Measurements from ENCODE around the gene ZBTB44. TPM values are rescaled to one million over a fixed set of nuclear protein-coding genes. Genes with fewer than 3 reads are reported as not detected.
A peak's percentile ranks its signal among the peaks of the same experiment; 100 is the strongest.

Gene ZBTB44
- total RNA-seq, 1 donor, result 41.5 TPM

DNA sequence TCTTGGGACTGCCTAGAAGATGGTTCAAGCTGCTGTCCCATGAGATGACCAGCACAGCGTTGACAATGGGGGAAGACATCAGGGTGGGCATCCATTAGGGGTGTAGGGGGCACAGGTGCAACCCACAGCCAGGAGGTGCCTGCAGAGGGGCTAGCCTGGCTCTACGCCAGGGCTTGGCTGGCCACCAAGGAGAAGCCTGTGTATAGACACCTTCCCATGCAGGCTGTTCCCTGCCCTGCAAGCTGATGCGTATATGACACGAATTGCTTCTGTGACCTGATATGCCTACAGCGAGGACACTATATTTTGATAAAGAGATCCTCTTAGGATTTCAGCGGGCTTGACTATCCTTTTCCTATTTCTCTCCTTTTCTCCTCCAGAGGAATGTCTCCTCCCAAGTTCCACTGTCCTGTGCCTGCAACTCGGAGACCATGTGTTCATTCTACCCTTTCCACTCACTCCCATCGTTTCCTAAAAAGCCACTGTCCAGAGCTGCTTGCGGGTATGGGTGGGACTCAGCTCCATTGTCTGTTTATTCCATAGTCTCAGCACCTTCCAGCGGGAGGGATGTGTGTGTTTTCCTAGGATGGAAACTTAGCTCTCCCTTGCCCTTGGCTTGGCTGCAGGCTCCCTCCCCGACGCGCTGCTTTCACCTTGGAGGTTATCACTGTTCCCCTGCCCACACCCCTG, 99.0 kb downstream of the ZBTB44 start:
- DNase-seq (ENCODE audit: low read depth), result no peak
- H3K4me3 ChIP-seq (ENCODE audit: low read depth, low read length), result no peak overlapping the region
- TF ChIP-seq, protein P1, sequence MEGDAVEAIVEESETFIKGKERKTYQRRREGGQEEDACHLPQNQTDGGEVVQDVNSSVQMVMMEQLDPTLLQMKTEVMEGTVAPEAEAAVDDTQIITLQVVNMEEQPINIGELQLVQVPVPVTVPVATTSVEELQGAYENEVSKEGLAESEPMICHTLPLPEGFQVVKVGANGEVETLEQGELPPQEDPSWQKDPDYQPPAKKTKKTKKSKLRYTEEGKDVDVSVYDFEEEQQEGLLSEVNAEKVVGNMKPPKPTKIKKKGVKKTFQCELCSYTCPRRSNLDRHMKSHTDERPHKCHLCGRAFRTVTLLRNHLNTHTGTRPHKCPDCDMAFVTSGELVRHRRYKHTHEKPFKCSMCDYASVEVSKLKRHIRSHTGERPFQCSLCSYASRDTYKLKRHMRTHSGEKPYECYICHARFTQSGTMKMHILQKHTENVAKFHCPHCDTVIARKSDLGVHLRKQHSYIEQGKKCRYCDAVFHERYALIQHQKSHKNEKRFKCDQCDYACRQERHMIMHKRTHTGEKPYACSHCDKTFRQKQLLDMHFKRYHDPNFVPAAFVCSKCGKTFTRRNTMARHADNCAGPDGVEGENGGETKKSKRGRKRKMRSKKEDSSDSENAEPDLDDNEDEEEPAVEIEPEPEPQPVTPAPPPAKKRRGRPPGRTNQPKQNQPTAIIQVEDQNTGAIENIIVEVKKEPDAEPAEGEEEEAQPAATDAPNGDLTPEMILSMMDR (IDR thresholded peaks at IDR 0.05; ENCODE audit: insufficient read depth, low read depth, low read length), result no peak

DNA sequence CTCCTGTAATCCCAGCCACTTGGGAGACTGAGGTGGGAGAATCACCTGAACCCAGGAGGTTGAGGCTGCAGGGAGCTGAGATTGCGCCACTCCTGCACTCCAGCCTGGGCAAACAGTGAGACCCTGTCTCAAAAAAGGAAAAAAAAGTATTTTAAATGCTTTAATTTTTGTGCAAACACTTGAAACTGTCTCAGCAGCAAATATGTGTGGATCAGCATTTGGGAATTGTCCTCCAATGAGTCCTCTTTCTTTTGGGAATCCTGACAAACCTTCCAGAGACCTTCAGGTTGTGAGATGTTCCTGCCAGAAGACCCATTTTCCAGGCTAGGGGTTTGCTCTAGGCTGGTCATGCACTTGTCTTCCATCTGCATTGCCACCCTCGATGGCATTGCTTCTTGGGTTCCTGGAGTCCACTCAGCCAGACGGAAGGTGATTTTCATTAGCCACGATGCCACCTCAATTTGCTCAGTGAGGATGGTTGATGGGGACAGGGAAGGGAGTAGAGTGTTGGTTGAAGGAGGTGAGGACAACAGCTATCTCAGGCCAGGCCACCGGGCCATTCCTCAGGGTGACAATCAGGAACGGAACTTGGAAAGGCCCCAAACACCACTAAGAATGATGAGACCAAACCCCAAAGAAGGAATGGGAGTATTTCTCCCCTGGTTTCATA, 99.7 kb downstream of the ZBTB44 start:
- TF ChIP-seq, protein P1 (IDR thresholded peaks at IDR 0.05; ENCODE audit: insufficient read depth, low read depth, low read length), result no peak
- DNase-seq (ENCODE audit: low read depth), result no peak
- no peak overlapping the region for H3K4me3 ChIP-seq (ENCODE audit: low read depth, low read length)

DNA sequence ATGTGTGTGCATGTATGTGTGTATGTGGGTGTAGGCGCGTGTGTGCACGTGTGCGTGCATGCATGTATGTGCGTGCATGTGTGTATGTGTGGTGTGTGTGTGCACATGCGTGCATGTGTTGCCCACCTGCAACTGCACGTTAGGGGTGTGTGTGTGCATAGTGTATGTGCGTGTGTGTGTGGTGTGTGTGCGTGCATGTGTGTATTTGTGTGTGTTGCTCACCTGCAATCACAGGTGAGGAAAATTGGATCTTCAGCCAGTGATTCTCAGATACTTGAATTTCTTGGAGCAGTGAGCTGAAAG, 100.8 kb downstream of the ZBTB44 start:
- H3K4me3 ChIP-seq (ENCODE audit: low read depth, low read length), result no peak overlapping the region
- TF ChIP-seq, protein P1 (IDR thresholded peaks at IDR 0.05; ENCODE audit: insufficient read depth, low read depth, low read length), result no peak
- DNase-seq (ENCODE audit: low read depth), result no peak

DNA sequence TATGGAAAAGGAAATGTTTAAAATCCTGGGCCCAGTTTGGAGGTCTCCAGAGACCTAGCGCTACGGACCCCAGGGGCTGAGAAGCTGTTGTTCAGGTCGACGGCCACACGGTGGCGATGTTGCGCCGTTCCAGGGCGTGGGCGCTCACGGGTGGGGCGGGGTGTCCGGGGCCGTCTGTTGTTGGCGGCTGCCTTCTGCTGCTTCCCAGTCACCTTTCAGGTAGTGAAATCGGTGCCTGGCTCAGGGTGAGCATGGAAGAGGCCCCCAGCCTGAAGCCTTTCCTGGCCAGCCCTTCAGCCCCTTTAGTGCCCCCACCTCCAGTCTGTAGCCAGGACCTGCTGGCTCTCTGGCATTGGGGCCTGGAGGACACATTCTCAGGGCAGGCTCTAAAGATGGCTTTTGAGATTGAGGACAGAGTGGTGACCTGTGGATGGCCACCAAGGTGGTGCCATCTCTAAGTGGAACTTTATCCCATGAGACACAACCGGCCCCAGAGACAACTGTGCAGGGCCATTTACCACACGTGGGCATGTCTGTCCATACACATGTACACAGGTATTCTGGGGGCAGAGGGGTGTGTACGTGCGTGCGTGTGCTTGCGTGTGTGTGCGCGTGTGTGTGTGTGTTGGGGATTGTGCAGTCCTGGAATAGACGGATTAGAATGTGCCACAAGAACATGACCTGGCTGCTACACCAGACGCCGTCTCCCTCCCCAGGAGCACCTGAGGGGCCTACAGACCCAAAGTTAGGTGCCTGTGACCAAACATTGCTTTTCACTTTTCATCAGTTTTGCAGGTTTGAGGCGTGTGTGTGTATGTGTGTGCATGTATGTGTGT, 101.4 kb downstream of the ZBTB44 start:
- DNase-seq (ENCODE audit: low read depth), result peak; percentile 13
- no peak overlapping the region for H3K4me3 ChIP-seq (ENCODE audit: low read depth, low read length)
- TF ChIP-seq, protein P1 (IDR thresholded peaks at IDR 0.05; ENCODE audit: insufficient read depth, low read depth, low read length), result peak; percentile 83

DNA sequence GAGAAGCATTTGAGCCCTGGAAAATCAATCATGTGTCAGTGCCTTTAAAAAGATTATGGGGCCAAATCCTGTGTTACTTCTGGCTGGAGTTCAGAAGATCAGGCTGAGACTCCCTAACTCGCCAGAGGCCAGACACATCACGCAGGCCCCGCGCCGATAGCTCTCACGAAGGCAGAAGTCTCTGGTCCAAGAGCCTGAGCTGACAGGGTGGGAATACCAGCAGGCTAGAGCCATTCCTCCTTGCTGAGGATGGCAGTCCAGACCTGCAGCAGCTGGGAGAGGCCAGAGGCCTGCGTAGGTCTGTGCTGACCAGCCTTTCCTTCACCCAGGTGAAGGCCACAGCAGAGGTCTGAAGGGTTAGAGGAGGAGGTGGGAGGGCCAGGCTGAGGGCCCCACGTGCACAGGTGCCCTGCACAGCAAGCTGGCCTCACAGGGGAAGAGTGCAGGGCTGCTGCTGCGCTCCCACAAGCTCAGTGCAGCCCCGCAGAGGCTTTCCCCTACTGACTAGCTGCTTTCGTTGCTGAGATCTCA, 102.2 kb downstream of the ZBTB44 start:
- TF ChIP-seq, protein P1 (IDR thresholded peaks at IDR 0.05; ENCODE audit: insufficient read depth, low read depth, low read length), result no peak
- H3K4me3 ChIP-seq (ENCODE audit: low read depth, low read length), result no peak overlapping the region
- DNase-seq (ENCODE audit: low read depth), result no peak

DNA sequence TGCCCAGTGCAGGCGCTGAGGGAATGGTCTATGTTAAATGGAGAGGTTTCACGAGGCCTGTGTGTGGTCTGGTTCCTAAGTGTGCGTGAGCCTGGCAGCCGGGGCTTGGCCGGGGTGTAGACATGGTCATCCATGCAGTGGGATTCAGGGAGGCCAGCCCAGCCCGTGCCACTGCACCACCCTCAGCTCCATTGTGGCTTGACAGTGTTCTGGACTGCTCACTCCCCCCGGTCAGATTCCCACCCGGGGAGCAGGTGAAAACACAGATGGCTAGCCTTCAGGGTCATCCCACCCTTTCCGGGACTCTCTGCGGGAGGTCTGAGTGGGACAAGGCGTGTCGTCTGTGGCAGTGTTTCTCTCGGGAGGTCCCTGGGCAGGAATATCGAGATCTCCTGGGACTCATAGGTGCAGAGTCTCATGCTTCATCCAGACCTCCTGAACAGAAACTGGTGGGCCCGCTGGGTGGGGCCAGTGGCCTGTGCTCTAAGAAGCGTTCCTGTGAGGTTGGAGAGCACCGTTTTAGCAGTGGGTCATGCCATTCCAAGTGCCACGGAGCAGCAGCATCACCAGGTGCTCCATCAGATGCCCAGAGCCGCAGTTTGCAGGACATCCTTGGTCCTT, 102.8 kb downstream of the ZBTB44 start:
- no peak for DNase-seq (ENCODE audit: low read depth)
- TF ChIP-seq, protein P1 (IDR thresholded peaks at IDR 0.05; ENCODE audit: insufficient read depth, low read depth, low read length), result no peak

More for the DNA sequence above, 102.8 kb downstream of the ZBTB44 start:
- H3K4me3 ChIP-seq (ENCODE audit: low read depth, low read length), result no peak overlapping the region
